ENCODE results near the gene GPLD1. TPM values are rescaled to one million over a fixed set of nuclear protein-coding genes. Genes with fewer than 3 reads are reported as not detected.

Gene GPLD1
- 0.94 TPM for total RNA-seq
- polyA plus RNA-seq (ENCODE audit: insufficient read depth, low read depth, low replicate concordance) = 0.41 TPM
- long read RNA-seq, donor 1 = 0 reads
- long read RNA-seq, donor 2, partial matches to known transcripts = 0 of 5 reads
- long read RNA-seq, donor 2, other reads (novel, unspliced or antisense) = 5 of 5 reads
- long read RNA-seq, donor 3 = 0 reads
- long read RNA-seq, donor 4 = 0 reads
- long read RNA-seq, donor 5 = 0 reads
- long read RNA-seq, donor 6 = 0 reads
- long read RNA-seq, donor 7, partial matches to known transcripts = 0 of 1 reads
- long read RNA-seq, donor 7, other reads (novel, unspliced or antisense) = 1 of 1 reads
- long read RNA-seq, donor 8 = 0 reads
- long read RNA-seq, donor 9, partial matches to known transcripts = 16 of 16 reads
- long read RNA-seq, donor 9, other reads (novel, unspliced or antisense) = 0 of 16 reads
- long read RNA-seq, donor 10 = 0 reads

GRCh38 chr6:24489470-24489869, at the start of gene GPLD1:
TSS of gene GPLD1 (minus strand) at chr6:24489578. CDS start at chr6:24489511, 67 bp downstream.
- Histone ChIP-seq H3K27me3 (ENCODE audit: control insufficient read depth, insufficient read depth, low read length) (no peaks in the 10 kb centered on the region), H3K36me3 (ENCODE audit: control insufficient read depth in 2 of 3, insufficient read depth in 3 of 3, low read length in 3 of 3) (no peaks in the 10 kb centered on the region), H3K27ac (ENCODE audit: low read depth in 2 of 2, low read length in 2 of 2) (no peak within 1 kb of the TSS), H3K9me3 (ENCODE audit: control insufficient read depth in 2 of 3, insufficient read depth in 1 of 3, low read length in 3 of 3) (no peaks in the 10 kb centered on the region), H3K4me3 (ENCODE audit: low read length in 3 of 3) (no peak within 1 kb of the TSS), H3K4me1 (ENCODE audit: control insufficient read depth in 2 of 3, insufficient read depth in 2 of 3, low read depth in 1 of 3, low read length in 3 of 3) (peaks cover 0 to 4% (median 0%) of the 10 kb centered on the region in 3 donors), H3K9ac (ENCODE audit: low read length in 3 of 3) (no peak within 1 kb of the TSS)
- DNase-seq (no peak), FAIRE-seq (no peak)
- no peak for TF ChIP-seq CTCF (IDR thresholded peaks at IDR 0.05; ENCODE audit: borderline replicate concordance, extremely low read depth, insufficient read depth)
- intact Hi-C loops (cut with DNase I) = no loop called here

- no peak overlapping the region for H3K9ac ChIP-seq (ENCODE audit: low read length in 3 of 3)
- intact Hi-C loops (cut with DNase I) = no loop called here
- no peak overlapping the region for H3K4me3 ChIP-seq (ENCODE audit: low read length in 3 of 3)
- H3K27me3 ChIP-seq (ENCODE audit: control insufficient read depth, insufficient read depth, low read length) = no peaks in the 10 kb centered on the region
- H3K9me3 ChIP-seq (ENCODE audit: control insufficient read depth in 2 of 3, insufficient read depth in 1 of 3, low read length in 3 of 3) = no peaks in the 10 kb centered on the region
- H3K36me3 ChIP-seq (ENCODE audit: control insufficient read depth in 2 of 3, insufficient read depth in 3 of 3, low read length in 3 of 3) = peaks cover 0 to 10% (median 5%) of the 10 kb centered on the region in 3 donors
- FAIRE-seq (no peak), DNase-seq (no peak)
- no peak overlapping the region for H3K27ac ChIP-seq (ENCODE audit: low read depth in 2 of 2, low read length in 2 of 2)
- no peak for TF ChIP-seq CTCF (IDR thresholded peaks at IDR 0.05; ENCODE audit: borderline replicate concordance, extremely low read depth, insufficient read depth)
- no peaks in the 10 kb centered on the region for H3K4me1 ChIP-seq (ENCODE audit: control insufficient read depth in 2 of 3, insufficient read depth in 2 of 3, low read depth in 1 of 3, low read length in 3 of 3)
Measured at GRCh38 chr6:24537771-24538385, 48.5 kb upstream of the GPLD1 start.

GRCh38 chr6:24537082-24537699, 47.8 kb upstream of the GPLD1 start:
- Histone ChIP-seq H3K4me3 (ENCODE audit: low read length in 3 of 3) (no peak overlapping the region), H3K4me1 (ENCODE audit: control insufficient read depth in 2 of 3, insufficient read depth in 2 of 3, low read depth in 1 of 3, low read length in 3 of 3) (no peaks in the 10 kb centered on the region), H3K36me3 (ENCODE audit: control insufficient read depth in 2 of 3, insufficient read depth in 3 of 3, low read length in 3 of 3) (peaks cover 0 to 10% (median 5%) of the 10 kb centered on the region in 3 donors), H3K27ac (ENCODE audit: low read depth in 2 of 2, low read length in 2 of 2) (no peak overlapping the region), H3K9ac (ENCODE audit: low read length in 3 of 3) (no peak overlapping the region), H3K9me3 (ENCODE audit: control insufficient read depth in 2 of 3, insufficient read depth in 1 of 3, low read length in 3 of 3) (no peaks in the 10 kb centered on the region), H3K27me3 (ENCODE audit: control insufficient read depth, insufficient read depth, low read length) (no peaks in the 10 kb centered on the region)
- FAIRE-seq (no peak), DNase-seq (no peak)
- intact Hi-C loops (cut with DNase I) = no loop called here
- TF ChIP-seq CTCF (IDR thresholded peaks at IDR 0.05; ENCODE audit: borderline replicate concordance, extremely low read depth, insufficient read depth) = no peak
